CD4-positive, alpha-beta T cell treated with Interleukin-10 for 1 hour (primary cell): ENCODE data around the gene ROBO1.

ENCODE experiments used
- DNase-seq: peaks from one replicate; pipeline ENCODE4 v3.0.0-alpha.2; 2020

The ROBO1 gene

DNA sequence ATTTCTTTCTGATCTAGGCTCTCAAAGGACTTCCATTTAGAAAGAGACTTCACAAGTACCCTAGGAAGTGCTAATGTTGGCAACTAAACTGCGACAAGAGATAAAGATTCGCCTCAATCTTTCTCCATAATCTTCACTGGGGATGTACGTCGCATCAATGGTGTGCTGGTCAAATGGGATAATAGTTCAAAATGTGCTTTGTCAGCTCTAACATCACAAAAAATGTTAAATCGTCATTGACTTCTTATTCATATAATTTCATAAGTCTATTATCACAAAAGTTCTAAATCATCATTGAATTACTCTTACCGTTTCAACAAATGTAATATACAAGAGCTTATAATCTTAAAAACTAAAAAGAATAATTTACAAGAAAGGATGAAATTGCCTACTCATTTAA lies 727.7 kb downstream of the ROBO1 start:
- DNase-seq = no peak

DNA sequence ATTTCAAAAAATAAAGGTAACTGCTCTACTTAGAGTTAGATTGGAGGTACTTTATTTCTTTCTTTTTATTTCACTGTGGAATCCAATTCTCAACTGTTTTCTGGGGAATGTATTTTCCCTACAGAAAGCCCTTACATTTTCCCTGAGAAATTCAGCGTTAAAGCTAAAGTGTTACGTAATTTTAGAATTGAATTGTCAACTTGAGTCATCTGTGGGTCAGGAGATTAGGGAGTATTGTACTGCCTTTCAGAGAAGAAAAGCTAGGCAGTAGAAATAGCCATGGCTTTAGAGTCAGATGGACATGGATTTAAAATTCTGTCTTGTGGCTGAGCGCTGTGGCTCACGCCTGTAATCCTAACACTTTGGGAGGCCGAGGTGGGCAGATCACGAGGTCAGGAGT lies 728.6 kb downstream of the ROBO1 start:
- no peak for DNase-seq

DNA sequence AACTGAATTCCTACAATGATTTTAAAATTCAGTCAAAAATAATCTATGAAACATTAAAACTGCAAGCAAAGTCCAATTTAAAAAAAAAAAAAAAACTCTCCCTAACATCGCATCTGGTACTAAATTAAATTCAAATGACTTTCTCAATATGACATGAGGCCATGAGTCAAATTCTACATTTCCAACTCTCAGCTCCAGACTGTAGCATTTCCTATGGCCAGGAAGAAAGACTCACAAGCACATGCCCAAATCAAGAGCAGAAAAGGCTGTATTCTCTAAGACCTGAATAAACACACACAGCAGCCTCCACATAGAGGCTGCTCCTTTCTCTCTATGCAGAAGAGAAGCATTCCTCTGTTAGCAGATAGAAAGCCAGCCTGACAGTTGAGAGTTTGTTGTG lies 729.2 kb downstream of the ROBO1 start:
- no peak for DNase-seq

DNA sequence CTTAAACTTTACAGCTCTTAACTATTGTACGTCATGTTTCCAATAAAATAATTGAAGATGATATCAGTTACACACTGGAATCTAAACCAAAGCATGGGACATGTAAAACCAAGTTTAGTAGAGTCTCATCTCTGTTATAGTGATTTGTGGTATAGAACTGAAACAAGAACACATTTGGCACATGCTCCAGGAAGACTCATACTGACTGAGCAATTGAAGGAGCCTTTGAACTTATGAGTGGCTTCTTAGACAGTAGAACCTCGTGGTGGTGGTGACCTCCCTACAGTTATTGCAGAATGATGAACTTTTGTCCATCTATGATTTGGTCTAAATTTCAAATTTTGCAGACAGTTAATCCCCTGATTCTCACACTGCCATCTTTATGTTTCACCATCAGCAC lies 729.7 kb downstream of the ROBO1 start:
- DNase-seq = no peak

DNA sequence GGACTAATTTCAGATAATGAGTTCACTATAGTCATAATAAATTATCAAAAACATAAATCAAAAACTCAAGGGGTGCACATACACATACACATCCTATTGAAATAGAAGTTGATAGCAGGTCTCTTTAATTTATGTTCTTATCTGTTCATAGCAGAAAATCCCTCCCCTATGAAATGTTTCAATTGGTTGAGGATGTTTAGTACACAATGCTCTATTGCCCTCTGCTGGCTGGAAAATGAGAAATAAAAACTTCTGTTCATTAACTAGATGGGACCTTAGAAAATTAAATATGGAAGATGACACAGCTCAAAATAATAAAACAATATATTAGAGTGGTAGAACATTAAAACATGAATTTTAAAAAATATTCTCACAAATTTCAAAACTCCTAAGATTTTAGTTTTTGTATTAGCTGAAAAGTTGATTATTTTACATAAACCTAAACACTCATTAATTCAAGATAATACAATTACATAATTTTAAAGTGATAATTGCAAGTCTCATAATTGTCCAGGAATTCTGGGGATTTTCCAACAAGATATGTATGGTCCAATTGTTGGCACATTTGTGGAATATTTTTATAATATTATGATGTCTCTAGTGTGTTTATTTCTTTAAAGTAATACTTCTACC lies 735.0 kb downstream of the ROBO1 start:
- no peak for DNase-seq

DNA sequence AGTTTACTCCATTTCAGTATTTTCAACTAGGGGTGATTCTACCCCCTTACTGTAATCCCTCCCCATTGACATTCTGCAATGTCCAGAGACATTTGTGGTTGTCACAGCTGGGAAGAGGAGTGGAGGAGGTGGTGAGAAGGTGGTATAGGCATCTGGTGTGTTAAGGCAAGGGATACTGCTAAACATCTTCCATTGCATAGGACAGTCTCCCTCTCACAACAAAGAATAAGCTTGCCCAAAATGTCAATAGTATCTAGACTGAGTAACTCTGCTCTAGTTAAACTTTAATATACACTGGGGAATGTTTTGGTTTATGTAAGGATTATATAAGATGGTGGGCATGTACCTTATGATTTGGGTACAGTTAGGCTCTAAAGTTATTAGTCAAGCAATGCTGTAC lies 737.6 kb downstream of the ROBO1 start:
- DNase-seq = no peak

DNA sequence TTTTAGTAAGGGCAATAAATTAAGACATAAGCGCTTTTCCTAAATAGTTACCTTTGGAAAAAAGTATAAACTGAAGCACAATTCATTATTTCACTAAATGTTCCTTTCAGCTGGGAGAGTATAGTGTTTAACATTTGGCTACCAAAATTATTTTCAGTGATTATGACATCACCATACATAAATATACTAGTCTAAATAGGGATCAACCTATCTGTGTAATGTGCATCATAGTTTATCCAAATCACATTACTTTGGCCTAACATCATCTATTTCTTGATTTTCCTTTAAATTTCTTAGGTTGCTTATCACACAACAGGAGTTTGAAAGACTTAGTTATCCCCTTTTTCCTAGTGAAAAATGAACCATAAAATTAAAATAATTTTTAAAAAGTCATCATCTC lies 738.9 kb downstream of the ROBO1 start:
- no peak for DNase-seq

DNA sequence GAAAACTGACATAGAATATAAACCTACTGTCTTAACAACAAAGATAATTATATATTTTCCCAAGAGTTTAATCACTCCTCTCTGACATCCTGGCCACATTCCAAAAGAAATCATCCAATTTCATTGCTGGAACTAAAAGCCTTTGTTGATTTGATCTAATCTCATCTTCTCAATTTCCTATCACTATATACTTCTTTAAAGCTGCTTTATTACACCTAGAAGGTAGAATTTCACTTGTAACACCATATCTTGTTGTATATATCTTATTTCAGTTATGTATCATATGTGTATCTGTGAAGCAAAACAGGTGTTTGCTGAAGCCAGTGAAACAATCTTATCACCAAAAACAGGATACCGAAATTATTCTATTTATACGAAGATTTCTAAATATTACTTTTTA lies 740.2 kb downstream of the ROBO1 start:
- DNase-seq = no peak

DNA sequence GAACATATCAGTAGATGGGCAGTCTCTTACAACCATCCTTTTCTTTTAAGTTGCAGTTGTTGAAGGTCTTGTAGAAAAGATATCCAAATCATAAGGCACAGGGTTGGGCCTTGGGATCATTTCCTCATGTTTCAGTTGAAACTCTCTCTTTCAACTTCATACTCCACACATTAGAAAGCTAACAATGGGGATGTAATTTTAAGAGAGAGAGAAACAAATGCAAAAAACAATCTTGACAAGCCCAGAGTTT lies 747.9 kb downstream of the ROBO1 start:
- DNase-seq = no peak

DNA sequence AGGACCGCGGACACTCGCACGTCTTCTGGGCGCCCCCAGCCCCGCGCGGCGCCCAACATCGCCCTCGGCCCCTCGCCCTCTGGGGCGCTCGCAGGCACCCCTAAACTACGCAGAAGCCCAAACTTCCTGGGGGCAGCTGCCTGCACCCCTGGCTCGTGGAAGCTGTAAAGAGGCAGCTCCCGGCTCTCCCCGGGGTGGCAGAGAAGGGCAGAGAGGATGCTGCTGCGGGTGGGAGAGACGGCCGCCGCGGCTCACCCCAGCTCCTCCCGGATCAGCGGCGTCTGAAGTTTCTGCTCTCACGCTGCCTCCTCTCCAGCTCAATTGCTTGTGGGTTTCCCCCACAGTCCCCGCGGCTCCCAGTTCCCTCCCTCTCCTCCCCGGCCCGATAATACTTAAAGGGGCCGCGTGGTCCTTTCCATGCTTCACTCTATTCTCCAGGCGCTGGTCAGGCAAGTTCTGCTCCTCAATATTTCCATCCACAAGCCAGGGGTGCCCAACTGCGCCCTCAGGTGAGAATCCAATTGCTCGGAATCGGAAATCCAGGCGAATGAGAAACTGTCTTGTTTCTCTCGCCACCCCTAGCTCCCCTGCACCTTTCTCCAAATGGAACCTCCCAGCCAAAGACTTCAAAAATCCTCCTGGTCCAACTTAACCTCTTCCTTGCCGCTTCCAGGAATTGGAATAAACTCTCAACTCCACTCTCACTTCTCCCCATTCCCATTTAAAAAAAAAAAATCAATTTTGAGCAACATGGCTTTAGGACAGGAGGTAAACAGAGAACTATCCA lies 748.5 kb downstream of the ROBO1 start:
- DNase-seq = no peak

DNA sequence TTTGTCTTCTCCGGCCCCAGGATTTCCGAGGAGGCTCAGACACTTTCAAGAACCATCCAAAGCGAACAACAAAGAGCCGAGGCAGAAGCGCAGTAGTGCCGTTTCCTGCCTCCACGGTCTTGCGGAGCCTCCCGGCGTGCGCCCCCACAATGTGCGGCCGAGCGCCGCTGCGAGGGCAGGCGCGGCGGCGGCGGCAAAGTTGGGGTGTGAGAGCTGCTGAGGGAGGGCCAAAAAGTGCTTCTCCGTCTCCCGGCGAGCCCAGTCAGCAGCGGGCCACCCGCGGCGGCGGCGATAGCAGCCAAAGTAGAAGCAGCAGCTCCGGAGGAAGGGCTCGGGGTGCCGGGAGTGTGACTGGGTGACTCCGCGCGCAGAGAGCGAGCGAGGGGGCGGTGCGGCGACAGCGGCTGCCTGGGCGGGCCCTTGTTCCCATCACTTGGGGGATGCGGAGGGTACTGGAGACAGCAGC lies 749.1 kb downstream of the ROBO1 start:
- no peak for DNase-seq

DNA sequence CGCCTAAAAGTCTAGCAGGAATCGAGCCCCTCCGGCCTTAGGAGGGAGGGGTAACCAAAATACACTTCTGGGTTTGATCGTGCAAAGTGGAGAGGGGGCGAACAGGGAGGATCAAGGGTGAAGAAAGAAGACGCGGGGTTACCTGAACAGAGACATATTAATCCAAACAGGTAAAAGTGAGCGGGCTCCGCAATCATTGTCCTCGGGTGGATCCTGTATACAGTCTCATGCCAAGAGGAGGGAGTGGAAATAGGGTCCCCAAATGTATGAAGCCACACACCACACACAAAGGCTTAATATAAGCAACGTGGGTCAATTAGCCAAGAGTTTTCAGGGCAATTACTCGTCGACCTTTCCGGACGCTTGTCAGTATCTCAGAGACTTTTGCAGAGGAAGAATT lies 749.5 kb downstream of the ROBO1 start:
- DNase-seq = no peak

DNA sequence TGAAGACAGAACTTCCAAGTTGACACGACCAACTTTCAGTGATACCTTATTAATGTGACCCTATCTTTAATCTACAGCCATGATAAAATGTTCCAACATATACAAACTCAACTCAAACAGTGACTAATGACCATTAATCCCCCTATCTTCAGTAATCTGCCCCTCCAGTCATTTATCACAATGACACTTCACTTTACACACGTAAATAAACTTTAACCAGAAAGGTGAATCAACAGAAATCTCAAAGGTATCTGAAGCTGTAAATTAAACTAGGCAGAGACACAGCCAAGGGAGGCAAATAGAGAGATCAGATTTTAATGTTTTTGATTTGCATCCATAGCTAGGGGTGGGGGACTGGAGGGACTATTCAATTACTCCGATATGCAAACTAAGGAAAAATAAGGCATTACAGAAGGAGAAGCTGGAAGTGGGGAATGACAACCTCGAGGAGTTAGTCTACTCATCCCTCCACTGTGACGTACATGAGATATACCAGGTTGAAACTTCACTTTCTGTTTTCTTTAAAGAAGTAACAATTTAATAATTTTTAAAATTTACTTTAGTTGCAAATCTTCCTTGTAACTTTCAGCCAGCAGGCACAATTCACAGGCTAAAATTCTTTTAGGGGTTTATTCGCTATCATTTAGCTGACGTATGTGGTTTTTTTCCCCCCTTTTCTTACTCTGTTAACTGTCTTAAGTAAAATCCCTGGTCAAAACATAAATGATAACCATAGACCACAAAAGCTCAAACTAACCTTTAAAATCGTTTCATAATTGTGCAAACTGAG lies 751.0 kb downstream of the ROBO1 start:
- no peak for DNase-seq

DNA sequence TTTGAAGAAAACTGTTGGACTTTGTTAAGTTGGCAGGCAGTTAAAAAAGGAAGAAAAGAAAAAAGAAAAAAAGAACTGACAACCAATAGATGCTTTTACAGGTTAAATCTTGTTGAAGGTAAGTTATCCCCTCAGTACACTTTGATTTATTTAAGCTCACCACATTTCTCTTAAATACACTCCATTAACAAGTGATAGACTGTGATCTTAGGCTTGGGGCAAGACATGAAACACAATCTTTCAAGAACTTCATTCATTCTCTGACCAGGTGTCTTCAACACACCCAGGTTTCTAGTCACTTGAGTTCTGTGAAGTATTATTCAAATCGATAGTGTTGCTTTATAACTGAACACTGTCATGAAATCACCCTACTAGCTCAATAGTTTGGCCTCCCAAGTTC lies 751.9 kb downstream of the ROBO1 start:
- DNase-seq = no peak

DNA sequence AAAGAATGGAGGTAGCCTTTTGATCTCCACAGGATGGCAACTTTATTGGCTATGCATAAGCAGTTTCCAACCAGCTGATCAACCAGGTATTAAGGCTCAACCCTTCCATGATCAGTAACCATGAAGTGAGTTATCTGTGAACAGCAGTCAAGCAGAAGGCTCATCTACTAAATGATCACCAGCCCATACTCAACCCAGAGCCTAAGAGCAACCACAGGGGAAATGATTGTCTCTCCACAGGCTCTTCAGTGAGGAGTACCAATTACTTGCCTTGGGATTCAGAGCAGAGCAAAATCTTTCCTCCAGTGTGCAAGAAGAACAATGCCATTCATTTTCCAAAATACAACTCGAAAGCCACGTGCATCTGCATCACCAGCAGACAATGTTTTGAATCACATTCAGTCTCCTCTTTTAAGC lies 754.8 kb downstream of the ROBO1 start:
- DNase-seq = no peak

DNA sequence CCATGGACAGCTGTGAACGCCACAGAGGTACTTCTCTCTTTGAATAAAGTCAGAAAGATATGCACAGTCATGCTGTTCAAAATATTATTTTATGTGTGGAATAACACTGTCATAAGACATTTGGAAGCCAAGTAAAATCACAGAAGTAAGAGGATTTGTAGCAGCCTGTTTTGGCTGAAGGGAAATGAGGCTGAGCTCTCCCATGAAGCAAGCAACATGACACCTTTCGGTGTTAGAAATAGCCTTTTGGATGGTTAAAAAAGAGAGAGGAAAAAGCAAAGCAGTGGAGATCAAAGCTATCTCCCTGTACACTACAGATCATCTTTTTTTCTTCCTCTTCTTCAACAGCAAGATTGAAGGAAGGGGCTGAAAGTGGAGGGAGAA lies 755.3 kb downstream of the ROBO1 start:
- no peak for DNase-seq

DNA sequence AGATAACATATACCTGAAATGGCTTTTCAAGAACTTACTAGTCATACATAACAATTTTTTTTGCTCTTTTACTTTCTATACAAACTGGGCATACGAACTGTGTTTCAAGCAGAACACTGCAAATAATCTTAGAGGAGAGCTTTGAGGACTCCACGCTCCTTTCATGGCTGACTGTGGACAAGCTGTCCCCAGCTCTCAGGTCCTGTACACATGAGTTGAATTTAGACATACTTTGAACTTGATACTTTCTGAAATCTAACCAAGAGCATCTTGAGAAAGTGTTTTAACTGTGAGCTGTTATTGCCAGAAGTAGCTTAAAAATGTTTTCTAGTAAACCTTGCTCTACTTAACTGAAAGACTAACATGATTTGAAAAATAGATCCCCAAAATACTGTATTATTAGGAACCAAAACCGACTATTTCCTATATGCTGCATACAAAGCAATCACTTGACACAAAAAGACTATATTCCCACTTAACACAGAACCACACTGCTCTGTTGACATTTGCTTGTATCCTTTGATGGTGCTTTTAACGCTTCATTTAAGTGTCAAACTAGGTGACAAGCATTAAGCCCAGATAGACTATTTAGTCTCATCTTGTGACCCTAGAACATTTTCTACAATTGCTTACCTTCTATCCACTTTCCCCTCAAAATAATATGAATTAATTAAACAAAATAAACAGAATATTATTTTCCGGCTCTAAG lies 755.8 kb downstream of the ROBO1 start:
- no peak for DNase-seq

DNA sequence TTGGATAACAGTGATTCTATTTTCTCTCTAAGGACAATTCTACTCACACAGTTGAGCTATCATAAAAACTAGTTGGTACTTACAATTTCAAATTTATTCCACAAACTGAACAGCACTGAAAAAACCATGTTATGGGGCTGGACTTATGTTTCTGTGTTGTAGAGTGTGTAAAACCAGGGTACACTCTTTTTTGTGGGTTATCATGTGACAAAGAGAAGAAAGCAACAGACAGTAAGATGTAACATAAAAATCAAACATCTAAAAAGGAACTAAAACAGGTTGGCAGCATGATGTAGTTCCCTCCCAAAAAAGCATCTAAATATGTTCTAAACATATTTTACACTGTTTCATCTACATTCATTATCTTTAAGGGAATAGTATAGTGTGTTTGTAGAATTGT lies 757.9 kb downstream of the ROBO1 start:
- no peak for DNase-seq

DNA sequence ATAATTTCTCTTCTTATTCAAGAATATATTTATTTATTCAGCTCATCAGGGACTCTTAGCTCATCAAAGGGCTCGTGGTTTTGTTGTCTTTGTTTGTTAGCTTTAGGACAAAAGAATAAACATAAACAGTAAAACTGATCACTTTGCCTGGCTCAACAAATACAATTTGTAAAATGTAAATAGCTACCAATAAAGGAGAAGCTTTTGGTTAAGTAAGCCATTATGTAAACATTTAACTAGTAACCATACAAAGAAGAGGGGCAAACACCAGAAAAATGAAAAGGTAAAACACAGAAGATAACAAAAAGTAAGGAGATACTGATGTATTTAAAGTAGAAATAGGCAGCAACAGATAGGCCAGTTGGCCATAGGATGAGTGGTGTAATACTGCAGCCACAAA lies 761.7 kb downstream of the ROBO1 start:
- no peak for DNase-seq

DNA sequence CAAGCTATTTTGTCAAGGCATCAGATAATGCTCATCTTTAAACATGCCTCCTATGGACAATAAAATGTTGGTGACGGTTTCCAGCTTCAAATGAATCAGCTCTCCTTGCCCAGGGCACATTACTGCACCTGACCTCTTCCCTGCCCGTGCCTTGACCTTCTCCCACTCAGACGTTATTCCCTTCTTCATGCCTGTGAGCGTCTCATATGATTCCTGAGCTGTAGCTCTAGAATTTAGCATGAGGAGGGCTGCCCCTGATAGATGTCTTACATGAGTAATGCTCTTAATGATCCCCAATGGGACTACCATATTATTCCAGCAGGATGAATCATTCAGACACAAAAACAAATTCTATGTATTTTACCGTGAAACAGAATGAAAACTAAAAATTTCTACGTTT lies 762.7 kb downstream of the ROBO1 start:
- DNase-seq = no peak

DNA sequence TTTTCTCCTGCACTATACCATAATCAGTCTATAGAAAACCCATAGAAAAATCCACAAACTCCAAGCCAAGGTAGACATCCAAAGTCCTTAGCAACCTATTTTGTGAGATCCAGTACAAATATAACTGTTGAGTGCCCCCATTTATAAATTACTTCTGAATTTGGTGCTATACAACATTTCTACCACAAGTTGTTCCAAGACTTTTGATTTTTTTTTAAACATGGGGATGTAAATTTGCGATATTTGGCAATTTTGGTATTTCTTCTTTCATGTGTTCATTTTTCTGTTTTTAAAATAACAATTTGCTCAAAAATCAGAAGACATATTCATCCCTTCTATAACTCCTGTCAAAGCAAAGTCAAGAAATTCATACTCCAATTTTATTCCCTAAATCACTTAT lies 763.8 kb downstream of the ROBO1 start:
- DNase-seq = no peak

DNA sequence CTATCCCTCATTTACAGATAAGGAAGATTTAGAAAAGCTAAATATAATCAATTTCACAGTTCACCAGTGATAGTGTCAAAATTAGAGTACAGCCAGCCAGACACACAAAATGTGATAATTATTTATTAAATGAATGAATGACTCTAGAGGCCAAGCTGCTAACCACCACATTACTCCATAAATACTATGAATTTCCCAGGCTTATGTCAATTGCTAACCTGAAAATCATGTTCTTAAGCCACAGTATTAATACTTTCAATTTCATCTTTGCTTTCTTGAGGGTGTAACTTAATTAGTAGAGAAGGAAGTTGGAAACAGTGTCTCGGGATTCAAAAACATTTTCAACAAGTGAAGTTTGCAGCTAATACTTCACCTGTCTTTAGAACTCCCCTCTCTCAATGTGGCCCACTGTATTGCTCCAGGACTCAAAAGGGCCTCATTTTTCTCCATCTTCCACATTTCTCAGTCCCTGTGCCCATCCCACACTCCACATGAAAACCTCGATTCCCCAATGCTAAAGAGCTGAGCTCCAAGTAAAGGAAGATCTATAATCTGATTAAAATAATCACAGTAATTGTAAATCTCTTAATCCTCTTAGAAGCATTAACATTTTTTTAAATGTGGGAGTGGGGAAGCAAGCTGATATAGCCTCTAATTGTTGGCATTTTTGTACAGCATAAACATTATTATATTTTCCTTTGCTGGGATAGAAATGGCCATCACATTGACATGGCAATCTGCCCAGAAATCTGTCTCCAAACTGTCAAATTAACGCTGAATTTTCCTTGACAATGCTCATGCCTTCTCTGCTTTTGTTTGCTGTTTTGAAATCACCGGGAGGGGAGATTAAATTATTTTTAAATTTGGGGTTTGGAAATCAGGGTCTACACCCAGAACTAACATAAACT lies 765.1 kb downstream of the ROBO1 start:
- no peak for DNase-seq

DNA sequence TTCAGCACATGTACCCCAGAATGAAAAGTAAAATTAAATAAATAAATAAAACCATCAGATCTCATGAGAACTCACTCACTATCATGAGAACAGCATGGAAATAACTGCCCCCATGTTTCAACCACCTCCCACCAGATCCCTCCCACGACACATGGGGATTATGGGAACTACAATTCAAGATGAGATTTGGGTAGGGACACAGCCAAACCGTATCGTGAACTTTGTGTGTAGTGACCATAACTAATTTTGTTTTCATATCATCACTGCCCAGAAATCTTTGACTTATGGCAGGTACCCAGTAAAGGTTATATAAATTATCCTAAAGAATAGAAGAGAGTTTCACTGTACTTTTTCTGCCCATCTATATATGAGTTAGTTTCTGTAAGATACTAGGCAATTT lies 766.5 kb downstream of the ROBO1 start:
- DNase-seq = no peak
